T-cell (primary cell): Measurements from ENCODE around the gene SDK1. TPM values are rescaled to one million over a fixed set of nuclear protein-coding genes. Genes with fewer than 3 reads are reported as not detected.

Experiments used
- ATAC-seq, 4 experiments: fragments of 200-7000 bp in 3 of 4; fragments of 150-1000 bp in 1 of 4; cut with Tn5 transposase; replicated peaks in 1 of 4; 1 replicate in 3 of 4; 2 replicates in 1 of 4; pipeline ENCODE4 v1.10.0; 2021; ENCODE audit warnings: moderate library complexity in 3 of 4, mild to moderate bottlenecking in 2 of 4, moderate number of reproducible peaks in 1 of 4
- CTCF ChIA-PET, 2 donors: fragments of 300-600 bp; sonication (Branson Sonifier 250); formaldehyde crosslinking; loops; one replicate each; lab custom pipeline; 2022; ENCODE audit warnings: antibody characterized with exemption in 2 of 2; lab: Charles Lee
- POLR2A ChIA-PET, 2 donors: fragments of 300-600 bp; sonication (Branson Sonifier 250); formaldehyde crosslinking; loops; one replicate each; lab custom pipeline; 2022; ENCODE audit warnings: antibody characterized with exemption in 2 of 2; lab: Charles Lee
- DNase-seq, 35 experiments: peaks; one replicate each; pipeline versions ENCODE4 v3.0.0 to v3.0.0-alpha.2; 2013 to 2023
- H3K27ac ChIP-seq: one replicate; pipeline ENCODE4 v1.5.1; 2013; ENCODE audit warnings: low read length
- H3K27me3 ChIP-seq, 2 experiments: replicated peaks in 1 of 2; 1 replicate in 1 of 2; 2 replicates in 1 of 2; pipeline versions ENCODE4 v1.6.1 to v1.7.0; 2013; ENCODE audit warnings: low read length in 1 of 2, mixed read lengths in 1 of 2; ENCODE audit not compliant: control insufficient read depth in 2 of 2, insufficient read depth in 2 of 2; ENCODE audit errors: extremely low read depth in 1 of 2
- H3K36me3 ChIP-seq, 2 donors: 1 replicate in 1 of 2; 2 replicates in 1 of 2; pipeline versions ENCODE4 v1.6.1 to v1.7.0; 2013; ENCODE audit warnings: low read length in 1 of 2; ENCODE audit not compliant: control insufficient read depth in 2 of 2, insufficient read depth in 1 of 2; ENCODE audit errors: extremely low read depth in 1 of 2
- H3K4me1 ChIP-seq, 2 experiments: 1 replicate in 1 of 2; 2 replicates in 1 of 2; pipeline versions ENCODE4 v1.6.1 to v1.7.0; 2013; ENCODE audit warnings: low read length in 2 of 2, mixed read lengths in 1 of 2; ENCODE audit not compliant: insufficient read depth in 2 of 2, control insufficient read depth in 1 of 2; ENCODE audit errors: extremely low read depth in 1 of 2
- H3K4me3 ChIP-seq, 2 donors: 1 replicate in 1 of 2; 2 replicates in 1 of 2; pipeline versions ENCODE4 v1.5.1 to v1.7.0; 2013; ENCODE audit warnings: mild to moderate bottlenecking in 2 of 2, low read length in 1 of 2, moderate library complexity in 1 of 2; ENCODE audit not compliant: control insufficient read depth in 1 of 2; ENCODE audit errors: extremely low read depth in 1 of 2
- H3K9me3 ChIP-seq: 2 replicates; pipeline ENCODE4 v1.7.0; 2013
- H3K27ac Mint-ChIP-seq, 2 donors: one replicate each; pipeline ENCODE4 v1.8.0; 2020 to 2021; ENCODE audit warnings: mild to moderate bottlenecking in 2 of 2, mixed read lengths in 2 of 2
- H3K27me3 Mint-ChIP-seq, 2 donors: one replicate each; pipeline ENCODE4 v1.8.0; 2021 to 2022; ENCODE audit warnings: mixed read lengths in 2 of 2
- H3K36me3 Mint-ChIP-seq: one replicate; pipeline ENCODE4 v1.8.0; 2021; ENCODE audit warnings: mixed read lengths
- H3K4me1 Mint-ChIP-seq, 3 donors: one replicate each; pipeline ENCODE4 v1.8.0; 2020 to 2022; ENCODE audit warnings: mixed read lengths in 3 of 3, mild to moderate bottlenecking in 1 of 3
- H3K4me3 Mint-ChIP-seq, 3 donors: one replicate each; pipeline ENCODE4 v1.8.0; 2020 to 2022; ENCODE audit warnings: mild to moderate bottlenecking in 3 of 3, mixed read lengths in 3 of 3, moderate library complexity in 3 of 3
- H3K9me3 Mint-ChIP-seq, 3 donors: one replicate each; pipeline ENCODE4 v1.8.0; 2020 to 2022; ENCODE audit warnings: mixed read lengths in 3 of 3
- WGBS: methylation state at CpG from one replicate; pipeline ENCODE4 v1.1.5; 2013; ENCODE audit warnings: missing lambda C conversion rate; ENCODE audit not compliant: insufficient coverage; 5-methylcytosine and 5-hydroxymethylcytosine counted together
- total RNA-seq, 35 experiments: library from RNA in 6 of 35; stranded (reverse) in 6 of 35; fragments of 120-200 nt in 1 of 35; gene quantifications; one replicate each; pipeline versions ENCODE4 v1.2.1 to v1.2.4 and lab custom pipeline; 2013 to 2026

SDK1 gene
- total RNA-seq, 5 donors from 2014 or later (not counting 1 experiment from before 2014, with no cell fraction given), result 0.47 to 1.7 (median 0.63) TPM

- H3K27me3 Mint-ChIP-seq, result no peaks in the 10 kb centered on the region
- H3K4me1 Mint-ChIP-seq, result no peaks in the 10 kb centered on the region
- Histone ChIP-seq H3K4me3 (no peak overlapping the region), H3K36me3 (no peaks in the 10 kb centered on the region), H3K9me3 (no peaks in the 10 kb centered on the region), H3K27ac (no peak overlapping the region), H3K27me3 (no peaks in the 10 kb centered on the region), H3K4me1 (no peaks in the 10 kb centered on the region)
- DNase-seq (no peak), ATAC-seq (no peak)
- no peak overlapping the region for H3K27ac Mint-ChIP-seq
- ChIA-PET POLR2A (no interaction called here), CTCF (no interaction called here)
- no peaks in the 10 kb centered on the region for H3K36me3 Mint-ChIP-seq
- no peaks in the 10 kb centered on the region for H3K9me3 Mint-ChIP-seq
- WGBS, result 96% methylated on average over 31 of the region's 34 CpGs
- H3K4me3 Mint-ChIP-seq, result no peak overlapping the region
Observed at GRCh38 chr7:4175346-4175973, 874.4 kb downstream of the SDK1 start.

DNA sequence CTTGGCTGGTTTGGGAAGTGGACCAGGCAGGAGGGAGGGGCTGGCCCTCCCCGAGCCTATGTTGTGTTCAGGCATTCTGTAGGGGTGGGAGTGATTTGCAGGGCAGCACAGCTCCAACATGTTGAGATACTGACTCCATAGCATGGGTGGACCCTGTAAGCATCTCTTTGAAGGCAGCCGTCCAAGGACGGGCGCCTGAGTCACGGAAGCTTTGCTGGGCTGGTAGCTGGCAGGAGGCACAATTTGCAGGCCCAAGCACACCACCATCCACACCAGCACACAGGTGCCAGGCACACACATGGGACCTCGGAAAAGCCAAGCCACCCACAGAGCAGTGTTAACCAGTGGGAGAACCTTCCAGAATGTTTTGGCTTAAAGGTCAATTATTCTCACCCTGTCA lies 875.9 kb downstream of the SDK1 start:
- no peaks in the 10 kb centered on the region for H3K9me3 ChIP-seq
- POLR2A ChIA-PET, result no interaction called here
- no peak overlapping the region for H3K4me3 ChIP-seq
- DNase-seq (no peak), ATAC-seq (no peak)
- H3K4me3 Mint-ChIP-seq, result no peak overlapping the region
- no peak overlapping the region for H3K27ac ChIP-seq
- H3K27ac Mint-ChIP-seq, result no peak overlapping the region
- H3K27me3 ChIP-seq, result peaks cover 0 to 4% of the 10 kb centered on the region in 2 experiments
- CTCF ChIA-PET, result no interaction called here
- no peaks in the 10 kb centered on the region for H3K36me3 ChIP-seq
- no peaks in the 10 kb centered on the region for H3K4me1 Mint-ChIP-seq
- H3K9me3 Mint-ChIP-seq, result no peaks in the 10 kb centered on the region
- 85% methylated on average over 6 of the region's 6 CpGs for WGBS
- H3K4me1 ChIP-seq, result no peaks in the 10 kb centered on the region
- H3K36me3 Mint-ChIP-seq, result no peaks in the 10 kb centered on the region
- H3K27me3 Mint-ChIP-seq, result no peaks in the 10 kb centered on the region

DNA sequence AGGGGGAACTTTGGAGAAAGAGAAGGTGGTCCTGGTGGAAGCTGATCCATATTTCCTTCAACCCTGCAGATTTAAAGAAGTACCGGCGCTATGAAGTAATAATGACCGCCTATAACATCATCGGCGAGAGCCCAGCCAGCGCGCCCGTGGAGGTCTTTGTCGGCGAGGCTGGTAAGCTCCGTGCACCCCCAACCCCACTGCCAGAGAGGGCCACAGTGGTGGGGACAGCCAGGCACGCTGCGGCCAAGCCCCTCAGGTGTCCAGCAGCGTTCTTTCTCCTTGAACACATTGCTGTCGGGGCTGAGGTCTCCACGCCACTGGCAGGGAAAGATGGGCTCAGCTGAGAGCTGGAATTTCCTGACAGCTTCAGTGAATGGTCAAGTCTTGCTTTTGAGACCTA lies 877.4 kb downstream of the SDK1 start:
- ATAC-seq (no peak), DNase-seq (no peak)
- ChIA-PET POLR2A (no interaction called here), CTCF (no interaction called here)
- Histone ChIP-seq H3K27ac (no peak overlapping the region), H3K36me3 (no peaks in the 10 kb centered on the region), H3K9me3 (no peaks in the 10 kb centered on the region), H3K27me3 (peaks cover 0 to 12% of the 10 kb centered on the region in 2 experiments), H3K4me3 (no peak overlapping the region), H3K4me1 (no peaks in the 10 kb centered on the region)
- WGBS, result 88% methylated on average over 16 of the region's 16 CpGs
- H3K9me3 Mint-ChIP-seq, result no peaks in the 10 kb centered on the region
- no peaks in the 10 kb centered on the region for H3K27me3 Mint-ChIP-seq
- H3K4me3 Mint-ChIP-seq, result no peak overlapping the region
- H3K36me3 Mint-ChIP-seq, result no peaks in the 10 kb centered on the region
- H3K4me1 Mint-ChIP-seq, result no peaks in the 10 kb centered on the region
- no peak overlapping the region for H3K27ac Mint-ChIP-seq

DNA sequence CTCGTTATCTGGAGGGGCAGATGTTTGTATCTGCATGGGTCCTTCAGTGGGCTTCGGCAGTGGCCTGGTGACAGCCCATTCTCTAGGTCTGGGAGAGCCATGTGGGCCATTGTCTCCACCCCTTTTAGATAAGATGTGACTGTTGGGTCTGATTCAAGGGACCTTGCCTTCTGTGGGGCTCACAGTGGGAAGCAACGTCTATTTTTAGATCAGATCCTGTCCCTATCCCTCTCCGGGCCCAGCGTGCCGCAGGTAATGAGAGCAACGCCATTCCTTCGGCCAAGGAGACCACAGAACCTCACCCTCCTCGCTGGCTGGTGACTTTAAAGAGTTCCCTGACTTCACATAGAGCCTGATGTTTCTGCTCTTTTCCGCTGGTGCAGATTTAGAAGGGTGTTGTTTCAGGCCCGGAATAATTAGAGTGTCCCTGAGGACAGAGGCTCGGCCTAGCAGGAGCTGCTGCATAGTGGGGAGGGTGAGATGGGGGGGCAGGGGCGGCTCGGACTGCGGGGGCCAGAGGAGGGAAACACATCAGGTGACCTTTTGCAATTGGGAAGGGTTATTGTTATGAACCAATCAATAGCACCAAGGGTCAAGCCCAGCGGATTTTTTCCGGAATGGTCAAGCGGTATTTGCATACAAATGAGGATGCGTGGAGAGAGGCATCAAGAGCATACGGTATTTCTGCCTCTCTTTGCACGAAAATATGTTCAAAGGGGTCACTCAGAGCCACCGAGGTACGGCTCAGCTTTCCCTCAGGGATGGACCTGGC lies 878.0 kb downstream of the SDK1 start:
- DNase-seq (no peak), ATAC-seq (no peak)
- Histone ChIP-seq H3K27me3 (peaks cover 0 to 14% of the 10 kb centered on the region in 2 experiments), H3K4me1 (no peaks in the 10 kb centered on the region), H3K27ac (no peak overlapping the region), H3K9me3 (no peaks in the 10 kb centered on the region), H3K36me3 (no peaks in the 10 kb centered on the region), H3K4me3 (no peak overlapping the region)
- ChIA-PET POLR2A (no interaction called here), CTCF (interaction anchor here in 1 of 2 donors (0.6 kb wide), 1 partner anchor 15 kb away, joined by 4 read pairs; no protein-coding TSS in a partner anchor)
- Mint-ChIP-seq H3K4me1 (no peaks in the 10 kb centered on the region), H3K27ac (no peak overlapping the region), H3K9me3 (no peaks in the 10 kb centered on the region), H3K36me3 (no peaks in the 10 kb centered on the region), H3K27me3 (no peaks in the 10 kb centered on the region), H3K4me3 (no peak overlapping the region)
- 88% methylated on average over 22 of the region's 23 CpGs for WGBS

DNA sequence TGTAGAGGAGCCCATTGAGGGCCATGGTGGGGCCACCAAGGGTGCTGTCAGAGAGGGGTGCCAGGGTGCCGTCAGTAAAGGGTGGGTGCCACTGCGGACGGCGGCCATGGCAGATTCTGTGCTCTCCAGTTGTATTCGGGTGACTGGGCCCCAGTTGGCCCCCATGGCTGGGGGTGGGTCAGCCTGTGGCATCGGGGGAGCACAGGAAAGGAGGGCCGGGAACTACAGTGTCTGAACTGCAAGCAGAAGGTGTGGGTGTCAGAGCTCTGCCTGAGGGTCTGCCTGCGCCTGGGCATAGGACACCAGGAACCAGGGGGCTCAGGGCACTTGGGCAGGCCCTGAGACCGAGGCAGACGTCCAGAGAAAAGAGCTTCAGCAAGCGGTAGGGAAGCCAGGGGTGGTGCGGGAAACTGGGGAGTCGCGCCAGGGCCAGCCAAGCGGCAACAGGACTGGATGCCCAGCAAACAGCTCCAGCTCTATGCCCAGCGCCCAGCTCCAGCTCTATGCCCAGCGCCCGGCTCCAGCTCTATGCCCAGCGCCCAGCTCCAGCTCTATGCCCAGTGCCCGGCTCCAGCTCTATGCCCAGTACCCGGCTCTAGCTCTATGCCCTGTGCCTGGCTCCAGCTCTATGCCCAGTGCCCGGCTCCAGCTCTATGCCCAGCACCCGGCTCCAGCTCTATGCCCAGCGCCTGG lies 878.8 kb downstream of the SDK1 start:
- Mint-ChIP-seq H3K4me1 (no peaks in the 10 kb centered on the region), H3K27me3 (no peaks in the 10 kb centered on the region), H3K4me3 (no peak overlapping the region), H3K9me3 (no peaks in the 10 kb centered on the region), H3K36me3 (no peaks in the 10 kb centered on the region), H3K27ac (no peak overlapping the region)
- Histone ChIP-seq H3K4me1 (no peaks in the 10 kb centered on the region), H3K27me3 (peaks cover 0 to 14% of the 10 kb centered on the region in 2 experiments), H3K9me3 (no peaks in the 10 kb centered on the region), H3K36me3 (no peaks in the 10 kb centered on the region), H3K4me3 (no peak overlapping the region), H3K27ac (no peak overlapping the region)
- ATAC-seq (no peak), DNase-seq (no peak)
- ChIA-PET CTCF (no interaction called here), POLR2A (no interaction called here)
- WGBS, result 93% methylated on average over 24 of the region's 24 CpGs

- H3K27ac ChIP-seq, result no peak overlapping the region
- H3K4me3 ChIP-seq, result no peak overlapping the region
- peaks cover 0 to 14% of the 10 kb centered on the region in 2 experiments for H3K27me3 ChIP-seq
- no peaks in the 10 kb centered on the region for H3K9me3 ChIP-seq
- ChIA-PET CTCF (no interaction called here), POLR2A (no interaction called here)
- DNase-seq (no peak), ATAC-seq (no peak)
- Mint-ChIP-seq H3K9me3 (no peaks in the 10 kb centered on the region), H3K27me3 (no peaks in the 10 kb centered on the region), H3K4me1 (peaks cover 2 to 4% (median 3%) of the 10 kb centered on the region in 3 donors), H3K27ac (no peak overlapping the region), H3K36me3 (no peaks in the 10 kb centered on the region), H3K4me3 (no peak overlapping the region)
- 74% methylated on average over 3 of the region's 7 CpGs for WGBS
- no peaks in the 10 kb centered on the region for H3K36me3 ChIP-seq
- no peaks in the 10 kb centered on the region for H3K4me1 ChIP-seq
Observed at GRCh38 chr7:4181446-4181845, 880.4 kb downstream of the SDK1 start.
